Calu3 (cell line): ENCODE data around the gene CDH4. TPM values are rescaled to one million over a fixed set of nuclear protein-coding genes. Genes with fewer than 3 reads are reported as not detected.

Experiments used
- BruUV-seq: library from RNA; stranded (reverse); fragments of 400-500 nt; replicated peaks from 2 replicates; lab custom pipeline; 2021; lab: Mats Ljungman, UMichigan
- CTCF ChIA-PET: fragments of 300-600 bp; sonication (Branson Sonifier 250); formaldehyde crosslinking; loops from one replicate; lab custom pipeline; 2022; ENCODE audit warnings: antibody characterized with exemption; lab: Charles Lee
- DNase-seq: peaks from one replicate; pipeline ENCODE4 v3.0.0; 2022
- H3K27ac Mint-ChIP-seq: one replicate; pipeline ENCODE4 v1.8.0; 2022; ENCODE audit warnings: mixed read lengths; ENCODE audit not compliant: unreplicated experiment
- H3K27me3 Mint-ChIP-seq: one replicate; pipeline ENCODE4 v1.8.0; 2022; ENCODE audit warnings: mixed read lengths; ENCODE audit not compliant: unreplicated experiment
- H3K36me3 Mint-ChIP-seq: one replicate; pipeline ENCODE4 v1.8.0; 2022; ENCODE audit warnings: mild to moderate bottlenecking, moderate library complexity, mixed read lengths; ENCODE audit not compliant: insufficient read depth, unreplicated experiment
- H3K4me1 Mint-ChIP-seq: one replicate; pipeline ENCODE4 v1.8.0; 2022; ENCODE audit warnings: mild to moderate bottlenecking, low read depth, mixed read lengths; ENCODE audit not compliant: unreplicated experiment
- H3K4me3 Mint-ChIP-seq: one replicate; pipeline ENCODE4 v1.8.0; 2022; ENCODE audit warnings: mild to moderate bottlenecking, low read depth, moderate library complexity, mixed read lengths; ENCODE audit not compliant: unreplicated experiment
- H3K9me3 Mint-ChIP-seq: one replicate; pipeline ENCODE4 v1.8.0; 2022; ENCODE audit warnings: low read depth, mixed read lengths; ENCODE audit not compliant: unreplicated experiment
- intact Hi-C: fragments of 100-400 bp; cut with micrococcal nuclease; formaldehyde crosslinking; loops from one replicate; pipeline ENCODE4 v1.10.0; 2022; ENCODE audit not compliant: unreplicated experiment
- total RNA-seq: library from RNA; stranded (reverse); gene quantifications from 2 replicates; pipeline ENCODE4 v1.2.3, GENCODE V29; 2022
- TF ChIP-seq, protein P1 (sequence below): fragments of 200-600 bp; IDR thresholded peaks from one replicate; pipeline ENCODE4 v1.8.0; 2022; ENCODE audit warnings: antibody characterized with exemption; ENCODE audit not compliant: unreplicated experiment

The CDH4 gene
- total RNA-seq, 1 experiment from 2014 or later = not detected

DNA sequence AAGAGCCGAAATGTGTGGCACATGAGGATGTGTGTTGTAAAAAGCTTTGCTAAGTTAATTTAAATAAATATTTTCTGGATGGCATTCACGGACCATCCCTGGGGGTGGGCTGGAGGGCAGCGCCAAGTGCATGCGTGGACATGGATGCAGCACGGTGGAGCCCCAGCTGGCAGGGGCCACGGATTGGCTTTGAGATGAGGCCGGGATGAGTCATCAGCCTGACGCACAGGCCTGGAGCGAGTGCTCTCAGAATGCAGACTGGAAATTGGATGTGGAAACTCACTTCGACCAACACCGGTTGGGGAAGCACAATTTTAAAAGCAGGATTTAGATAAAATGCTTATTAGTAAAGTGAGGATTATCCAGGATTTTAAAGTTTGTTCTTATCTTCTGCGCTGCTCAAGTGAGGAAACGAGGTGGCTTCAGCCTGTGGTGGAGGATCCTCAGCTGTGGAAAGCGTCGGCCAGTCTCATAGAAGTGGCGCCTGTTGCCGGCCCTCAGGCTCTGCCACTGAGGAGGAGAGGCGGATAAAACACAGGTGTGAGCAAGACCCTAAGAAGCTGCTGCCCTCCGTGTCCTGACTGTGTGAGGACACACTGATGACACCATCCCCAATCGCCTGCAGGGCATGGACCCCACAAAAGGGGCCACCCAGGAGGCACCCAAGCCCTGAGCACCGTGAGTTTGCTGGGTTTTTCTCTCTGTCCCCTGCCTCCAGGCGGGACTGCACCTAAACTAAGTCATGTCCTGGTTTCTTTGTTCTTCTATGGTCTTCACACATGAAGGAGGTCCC, 279.7 kb downstream of the CDH4 start:
- Mint-ChIP-seq H3K4me1 (no peaks in the 10 kb centered on the region), H3K9me3 (peaks cover 3% of the 10 kb centered on the region), H3K4me3 (no peak overlapping the region), H3K27ac (no peak overlapping the region), H3K27me3 (peaks cover 25% of the 10 kb centered on the region), H3K36me3 (no peaks in the 10 kb centered on the region)
- TF ChIP-seq, protein P1, sequence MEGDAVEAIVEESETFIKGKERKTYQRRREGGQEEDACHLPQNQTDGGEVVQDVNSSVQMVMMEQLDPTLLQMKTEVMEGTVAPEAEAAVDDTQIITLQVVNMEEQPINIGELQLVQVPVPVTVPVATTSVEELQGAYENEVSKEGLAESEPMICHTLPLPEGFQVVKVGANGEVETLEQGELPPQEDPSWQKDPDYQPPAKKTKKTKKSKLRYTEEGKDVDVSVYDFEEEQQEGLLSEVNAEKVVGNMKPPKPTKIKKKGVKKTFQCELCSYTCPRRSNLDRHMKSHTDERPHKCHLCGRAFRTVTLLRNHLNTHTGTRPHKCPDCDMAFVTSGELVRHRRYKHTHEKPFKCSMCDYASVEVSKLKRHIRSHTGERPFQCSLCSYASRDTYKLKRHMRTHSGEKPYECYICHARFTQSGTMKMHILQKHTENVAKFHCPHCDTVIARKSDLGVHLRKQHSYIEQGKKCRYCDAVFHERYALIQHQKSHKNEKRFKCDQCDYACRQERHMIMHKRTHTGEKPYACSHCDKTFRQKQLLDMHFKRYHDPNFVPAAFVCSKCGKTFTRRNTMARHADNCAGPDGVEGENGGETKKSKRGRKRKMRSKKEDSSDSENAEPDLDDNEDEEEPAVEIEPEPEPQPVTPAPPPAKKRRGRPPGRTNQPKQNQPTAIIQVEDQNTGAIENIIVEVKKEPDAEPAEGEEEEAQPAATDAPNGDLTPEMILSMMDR = no peak
- intact Hi-C loops = no loop called here
- CTCF ChIA-PET = interaction anchor here (0.7 kb wide), 1 partner anchor 407 kb away, joined by 5 read pairs; no protein-coding TSS in a partner anchor
- DNase-seq = no peak
- BruUV-seq = no TSS peak

DNA sequence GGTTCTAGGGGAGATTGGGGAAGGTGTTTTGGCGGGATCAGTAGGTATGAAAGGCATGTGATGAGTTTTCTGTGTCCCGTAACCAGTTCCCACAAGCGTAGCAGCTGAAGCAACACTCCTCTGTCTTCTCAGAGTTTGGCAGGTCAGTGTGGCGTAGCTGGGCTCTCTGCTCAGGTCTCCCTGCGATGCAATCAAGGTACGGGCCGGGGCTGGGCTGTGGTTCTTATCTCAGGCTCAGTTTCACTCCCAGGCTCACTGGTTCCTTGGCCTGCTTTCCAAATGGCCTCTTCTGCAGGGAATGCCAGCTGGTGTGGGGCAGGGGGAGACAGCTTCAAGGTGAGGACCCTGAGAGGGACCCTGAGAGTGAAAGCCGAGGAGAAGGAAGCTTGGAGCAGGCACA, 280.7 kb downstream of the CDH4 start:
- CTCF ChIA-PET = no interaction called here

DNA sequence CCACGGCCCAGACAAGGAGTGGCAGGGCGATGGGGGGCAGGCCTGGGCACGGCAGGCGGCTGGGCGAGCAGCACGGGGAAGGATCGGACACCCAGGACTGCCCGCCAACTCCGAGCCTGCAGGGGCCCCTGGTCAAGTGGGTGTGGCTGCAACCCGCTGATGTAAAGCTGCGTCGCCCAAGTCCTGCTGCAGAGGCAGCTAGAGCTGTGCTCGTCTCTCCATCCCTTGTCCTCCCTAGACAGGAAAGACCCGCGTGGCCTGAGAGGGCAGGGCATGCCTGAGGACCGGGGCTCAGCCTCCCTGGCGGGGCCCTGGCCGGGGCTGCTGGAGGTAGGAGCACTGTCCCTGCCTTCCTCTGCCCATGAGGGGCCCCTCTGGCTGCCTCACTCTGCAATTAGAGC, 281.2 kb downstream of the CDH4 start:
- BruUV-seq = no TSS peak
- H3K4me3 Mint-ChIP-seq = no peak overlapping the region
- H3K27me3 Mint-ChIP-seq = peaks cover 35% of the 10 kb centered on the region
- H3K36me3 Mint-ChIP-seq = no peaks in the 10 kb centered on the region
- no peak overlapping the region for H3K27ac Mint-ChIP-seq
- intact Hi-C loops = no loop called here
- no peaks in the 10 kb centered on the region for H3K4me1 Mint-ChIP-seq
- TF ChIP-seq, protein P1 = no peak
- peaks cover 6% of the 10 kb centered on the region for H3K9me3 Mint-ChIP-seq
- CTCF ChIA-PET = no interaction called here
- no peak for DNase-seq

More for the DNA sequence above, 280.7 kb downstream of the CDH4 start:
- H3K4me3 Mint-ChIP-seq = no peak overlapping the region
- H3K27me3 Mint-ChIP-seq = peaks cover 30% of the 10 kb centered on the region
- DNase-seq = no peak
- TF ChIP-seq, protein P1 = no peak
- BruUV-seq = no TSS peak
- intact Hi-C loops = no loop called here
- no peaks in the 10 kb centered on the region for H3K4me1 Mint-ChIP-seq
- peaks cover 6% of the 10 kb centered on the region for H3K9me3 Mint-ChIP-seq
- H3K36me3 Mint-ChIP-seq = no peaks in the 10 kb centered on the region
- H3K27ac Mint-ChIP-seq = no peak overlapping the region

DNA sequence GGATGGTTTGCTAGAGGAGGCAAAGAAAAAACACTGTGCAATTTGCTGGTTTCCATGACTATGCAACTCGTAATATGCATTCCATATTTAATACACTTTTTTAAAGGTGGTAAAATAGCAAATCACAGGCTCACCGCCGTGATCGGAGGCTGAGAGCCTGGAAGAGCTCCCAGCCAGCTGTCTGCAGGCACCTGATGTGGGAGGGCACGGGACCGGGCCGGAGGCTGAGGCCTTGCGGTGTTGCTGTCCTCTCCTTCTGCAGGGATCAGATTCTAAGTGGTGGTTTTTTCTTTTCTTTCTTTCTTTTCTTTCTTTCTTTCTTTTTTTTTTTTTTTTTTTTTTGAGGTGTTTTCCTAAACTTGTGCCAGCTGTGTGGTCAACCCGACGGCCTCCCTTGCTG, 282.3 kb downstream of the CDH4 start:
- BruUV-seq = no TSS peak
- intact Hi-C loops = no loop called here
- TF ChIP-seq, protein P1 = no peak
- Mint-ChIP-seq H3K27me3 (peaks cover 46% of the 10 kb centered on the region), H3K9me3 (peaks cover 3% of the 10 kb centered on the region), H3K4me3 (no peak overlapping the region), H3K36me3 (no peaks in the 10 kb centered on the region), H3K4me1 (no peaks in the 10 kb centered on the region), H3K27ac (no peak overlapping the region)
- no peak for DNase-seq
- CTCF ChIA-PET = no interaction called here
